Raji (cell line): Measurements from ENCODE around the gene ID2.

ENCODE experiments used
- POLR2A ChIP-seq: IDR thresholded peaks from 2 replicates; pipeline ENCODE4 v1.6.1; 2011; ENCODE audit warnings: low read depth, low read length, control low read depth; ENCODE audit not compliant: insufficient read depth

The ID2 gene

GRCh38 chr2:8714283-8714682 lies 32.4 kb downstream of the ID2 start:
- no peak for TF ChIP-seq POLR2A

DNA sequence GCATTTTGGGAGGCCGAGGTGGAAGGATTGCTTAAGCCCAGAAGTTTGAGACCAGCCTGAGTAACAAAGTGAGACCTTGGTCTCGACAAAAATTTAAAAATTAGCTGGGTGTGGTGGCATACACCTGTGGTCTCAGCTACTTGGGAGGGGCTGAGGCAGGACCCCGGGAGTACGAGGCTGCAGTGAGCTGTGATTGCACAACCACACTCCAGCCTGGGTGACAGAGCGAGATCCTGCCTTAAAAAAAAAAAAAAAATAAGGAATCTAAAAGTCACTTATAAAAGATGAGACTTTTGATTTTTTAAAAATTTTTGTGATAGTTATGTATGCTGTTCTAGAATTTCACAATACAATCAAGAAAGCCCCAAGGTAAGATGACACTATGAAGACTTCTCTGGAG lies 33.1 kb downstream of the ID2 start:
- no peak for TF ChIP-seq POLR2A

DNA sequence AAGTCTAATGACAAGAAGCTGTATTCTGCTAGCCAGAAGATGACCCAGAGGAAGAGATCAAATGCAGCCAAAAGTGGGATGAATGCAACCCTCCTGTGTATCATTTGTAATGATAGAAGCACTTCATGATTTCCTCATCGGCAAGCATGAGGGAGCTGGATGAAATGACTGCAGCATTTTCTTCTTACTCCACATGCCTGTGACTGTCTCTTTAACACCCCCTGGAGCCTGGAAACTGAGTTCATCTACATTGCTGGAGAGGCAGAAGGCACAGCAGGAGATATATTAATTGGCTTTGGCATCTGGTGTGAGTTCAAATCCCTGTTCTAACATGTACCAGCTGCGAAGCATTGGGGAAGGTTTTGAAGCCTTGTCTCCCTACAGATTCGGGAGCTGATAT lies 37.7 kb downstream of the ID2 start:
- TF ChIP-seq POLR2A = no peak

GRCh38 chr2:8720741-8721140 lies 38.9 kb downstream of the ID2 start:
- no peak for TF ChIP-seq POLR2A

DNA sequence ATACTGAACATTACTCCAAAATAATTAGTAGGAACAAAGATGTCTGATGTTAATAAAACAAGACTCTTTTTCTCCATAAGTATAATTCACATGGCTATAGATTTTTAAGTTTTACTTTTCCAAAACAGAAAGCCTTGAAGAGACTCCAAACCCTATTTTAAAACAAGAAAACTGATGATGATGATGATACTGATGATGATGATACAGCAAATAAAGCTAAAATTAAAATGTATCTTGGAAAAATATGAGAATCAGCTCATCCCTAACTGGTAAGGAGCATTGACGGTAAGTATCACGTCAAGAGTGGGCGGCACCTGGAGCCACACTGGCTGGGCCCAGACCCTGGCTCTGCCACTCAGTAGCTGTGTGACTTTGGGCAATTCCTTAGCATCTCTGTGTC lies 39.6 kb downstream of the ID2 start:
- TF ChIP-seq POLR2A = no peak

- no peak for TF ChIP-seq POLR2A
Observed at GRCh38 chr2:8722986-8723385, 41.1 kb downstream of the ID2 start.

DNA sequence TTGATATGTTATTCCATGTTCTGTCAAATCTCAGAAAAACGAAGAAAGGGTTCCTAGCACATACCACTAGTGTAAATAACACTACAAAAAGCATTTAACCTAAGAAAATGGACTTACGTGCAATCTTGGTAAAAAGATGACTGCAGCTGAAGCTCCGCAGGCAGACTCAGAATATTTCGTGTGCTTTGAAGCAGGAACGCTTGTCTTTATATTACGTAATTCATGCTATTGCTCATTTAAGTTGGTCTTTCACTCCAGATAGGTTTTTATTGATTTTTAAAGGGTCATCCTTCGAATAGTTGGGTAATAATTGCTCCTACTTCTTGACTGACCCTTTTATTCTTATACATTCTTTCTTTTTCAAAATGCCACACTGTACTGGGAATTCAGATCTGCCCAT lies 44.0 kb downstream of the ID2 start:
- no peak for TF ChIP-seq POLR2A

DNA sequence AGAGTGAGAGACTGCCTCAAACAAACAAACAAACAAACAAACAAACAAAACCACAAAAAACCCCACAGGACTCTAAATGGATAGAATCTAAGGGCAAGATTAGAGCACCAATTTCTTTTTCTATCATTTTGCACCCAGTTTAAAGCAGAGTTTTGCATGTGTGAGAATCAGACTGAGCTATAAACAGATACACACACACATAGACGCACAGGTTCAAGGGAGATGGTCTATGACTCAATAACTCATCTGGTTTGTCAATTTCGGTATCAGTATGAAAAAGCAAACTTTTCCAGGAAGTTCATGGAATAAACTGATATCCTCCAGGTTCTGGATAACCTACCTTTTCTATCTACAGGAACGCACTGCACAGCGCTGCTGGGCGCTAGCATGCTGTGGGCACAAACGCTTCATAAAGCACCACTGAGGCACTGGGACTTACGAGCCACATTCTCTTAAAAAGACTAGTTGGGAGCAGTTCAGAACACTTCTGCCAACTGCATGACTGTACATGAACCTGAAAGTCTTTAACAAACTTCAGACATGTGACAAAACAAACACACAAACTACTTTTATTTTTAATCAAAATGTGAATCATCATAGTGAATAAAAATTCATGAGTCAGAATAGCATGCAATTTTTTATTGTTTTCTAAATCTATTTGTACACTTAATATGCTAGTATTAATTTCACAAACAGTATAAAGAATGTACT lies 46.6 kb downstream of the ID2 start:
- no peak for TF ChIP-seq POLR2A

DNA sequence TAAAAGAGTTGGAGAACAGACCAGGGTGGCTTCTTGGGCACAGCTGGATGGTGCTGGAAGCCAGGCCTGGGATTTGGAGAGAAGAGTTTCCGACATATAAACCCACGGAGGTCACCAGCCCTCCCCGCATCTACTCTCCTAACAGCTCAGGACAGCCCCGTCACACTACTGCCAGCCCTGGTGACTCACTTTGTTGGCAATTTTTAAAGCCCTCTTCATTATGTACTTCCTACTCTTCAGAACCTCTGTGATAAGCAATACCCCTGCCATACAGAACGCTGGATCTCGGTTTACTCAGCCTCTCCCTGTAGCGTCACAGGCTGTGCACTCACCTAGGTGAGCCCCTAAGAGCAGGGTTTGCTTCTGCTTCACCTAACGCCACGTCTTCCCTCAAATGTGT lies 48.1 kb downstream of the ID2 start:
- no peak for TF ChIP-seq POLR2A

GRCh38 chr2:8732601-8733000 lies 50.7 kb downstream of the ID2 start:
- TF ChIP-seq POLR2A = no peak
